ENCODE data around the gene ABHD12B. TPM values are rescaled to one million over a fixed set of nuclear protein-coding genes. Genes with fewer than 3 reads are reported as not detected.

Gene ABHD12B
- total and polyA plus RNA-seq, 10 donors = not detected

GRCh38 chr14:50897658-50898175 is 25.9 kb downstream of the ABHD12B start:
- no peak for DNase-seq
- Histone ChIP-seq H3K27ac (no peak overlapping the region), H3K27me3 (replicated peaks in 1 of 7) (no peaks in the 10 kb centered on the region), H3K4me3 (no peak overlapping the region), H3K9me3 (no peaks in the 10 kb centered on the region), H3K4me1 (no peaks in the 10 kb centered on the region), H3K36me3 (peaks cover 0 to 46% (median 0%) of the 10 kb centered on the region in 6 donors)
- TF ChIP-seq POLR2A (IDR thresholded peaks at IDR 0.05) (no peak), POLR2AphosphoS5 (IDR thresholded peaks at IDR 0.05) (no peak)
- TF ChIP-seq, protein P1, sequence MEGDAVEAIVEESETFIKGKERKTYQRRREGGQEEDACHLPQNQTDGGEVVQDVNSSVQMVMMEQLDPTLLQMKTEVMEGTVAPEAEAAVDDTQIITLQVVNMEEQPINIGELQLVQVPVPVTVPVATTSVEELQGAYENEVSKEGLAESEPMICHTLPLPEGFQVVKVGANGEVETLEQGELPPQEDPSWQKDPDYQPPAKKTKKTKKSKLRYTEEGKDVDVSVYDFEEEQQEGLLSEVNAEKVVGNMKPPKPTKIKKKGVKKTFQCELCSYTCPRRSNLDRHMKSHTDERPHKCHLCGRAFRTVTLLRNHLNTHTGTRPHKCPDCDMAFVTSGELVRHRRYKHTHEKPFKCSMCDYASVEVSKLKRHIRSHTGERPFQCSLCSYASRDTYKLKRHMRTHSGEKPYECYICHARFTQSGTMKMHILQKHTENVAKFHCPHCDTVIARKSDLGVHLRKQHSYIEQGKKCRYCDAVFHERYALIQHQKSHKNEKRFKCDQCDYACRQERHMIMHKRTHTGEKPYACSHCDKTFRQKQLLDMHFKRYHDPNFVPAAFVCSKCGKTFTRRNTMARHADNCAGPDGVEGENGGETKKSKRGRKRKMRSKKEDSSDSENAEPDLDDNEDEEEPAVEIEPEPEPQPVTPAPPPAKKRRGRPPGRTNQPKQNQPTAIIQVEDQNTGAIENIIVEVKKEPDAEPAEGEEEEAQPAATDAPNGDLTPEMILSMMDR (IDR thresholded peaks at IDR 0.05 in 8 of 11, conservative IDR thresholded peaks at IDR 0.05 in 3 of 11) = no peak
- 83 to 93% (median 90%) methylated on average over 6 of the region's 6 CpGs for WGBS, 5 donors
- intact Hi-C loops (cut with DNase I; ENCODE audit: low total_unique reads) = no loop called here

DNA sequence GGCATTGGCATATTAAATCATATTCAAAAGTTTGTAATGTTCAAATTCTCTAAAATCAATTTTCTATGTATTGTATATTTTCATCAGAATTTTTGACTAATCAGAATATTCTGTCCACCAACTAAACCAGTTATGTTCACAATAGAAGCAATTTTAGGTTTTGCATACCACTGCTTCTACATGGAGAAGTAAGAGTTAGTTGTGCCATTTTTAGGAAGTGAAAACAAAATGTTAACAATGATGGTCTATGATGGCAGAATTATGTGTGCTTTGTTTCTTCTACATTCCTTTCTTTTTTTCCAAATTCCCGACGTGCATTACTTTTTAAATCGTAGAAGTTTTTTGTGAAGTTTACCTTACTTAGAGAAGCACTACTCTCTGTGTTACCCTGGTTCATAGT is 29.5 kb downstream of the ABHD12B start:
- DNase-seq = no peak
- intact Hi-C loops (cut with DNase I; ENCODE audit: low total_unique reads) = no loop called here
- WGBS, 5 donors = 88 to 94% (median 90%) methylated on average over 3 of the region's 3 CpGs
- no peak overlapping the region for H3K4me3 ChIP-seq
- H3K27me3 ChIP-seq (replicated peaks in 1 of 7) = no peaks in the 10 kb centered on the region
- H3K27ac ChIP-seq = no peak overlapping the region
- TF ChIP-seq POLR2AphosphoS5 (IDR thresholded peaks at IDR 0.05) = no peak
- TF ChIP-seq, protein P1 (IDR thresholded peaks at IDR 0.05 in 8 of 11, conservative IDR thresholded peaks at IDR 0.05 in 3 of 11) = no peak
- no peak for TF ChIP-seq POLR2A (IDR thresholded peaks at IDR 0.05)
- peaks cover 0 to 81% (median 0%) of the 10 kb centered on the region in 6 donors for H3K36me3 ChIP-seq
- H3K9me3 ChIP-seq = peaks cover 0 to 7% (median 0%) of the 10 kb centered on the region in 8 donors
- H3K4me1 ChIP-seq = no peaks in the 10 kb centered on the region

DNA sequence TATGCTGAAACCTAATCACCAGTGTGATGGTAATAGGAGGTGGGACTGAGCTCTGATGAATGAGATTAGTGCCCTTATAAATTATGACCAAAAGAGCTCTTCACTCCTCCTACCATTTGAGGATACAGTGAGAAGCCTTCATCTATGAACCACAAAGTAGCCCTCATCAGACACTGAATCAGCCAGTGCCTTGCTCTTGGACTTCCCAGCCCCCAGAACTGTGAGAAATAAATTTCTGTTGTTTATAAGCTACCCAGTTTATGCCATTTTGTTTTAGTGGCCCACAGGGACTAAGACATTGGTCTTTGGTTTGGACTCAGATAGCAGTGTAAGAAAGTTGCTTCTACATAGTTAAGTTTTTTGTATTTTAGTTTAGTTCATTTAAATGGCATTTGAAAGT is 32.9 kb downstream of the ABHD12B start:
- no peak for DNase-seq
- Histone ChIP-seq H3K4me1 (no peaks in the 10 kb centered on the region), H3K4me3 (no peak overlapping the region), H3K27ac (no peak overlapping the region), H3K36me3 (peaks cover 0 to 95% (median 8%) of the 10 kb centered on the region in 6 donors), H3K27me3 (replicated peaks in 1 of 7) (no peaks in the 10 kb centered on the region), H3K9me3 (peaks cover 0 to 7% (median 0%) of the 10 kb centered on the region in 8 donors)
- intact Hi-C loops (cut with DNase I; ENCODE audit: low total_unique reads) = no loop called here
- no peak for TF ChIP-seq POLR2A (IDR thresholded peaks at IDR 0.05)
- TF ChIP-seq POLR2AphosphoS5 (IDR thresholded peaks at IDR 0.05) = no peak

DNA sequence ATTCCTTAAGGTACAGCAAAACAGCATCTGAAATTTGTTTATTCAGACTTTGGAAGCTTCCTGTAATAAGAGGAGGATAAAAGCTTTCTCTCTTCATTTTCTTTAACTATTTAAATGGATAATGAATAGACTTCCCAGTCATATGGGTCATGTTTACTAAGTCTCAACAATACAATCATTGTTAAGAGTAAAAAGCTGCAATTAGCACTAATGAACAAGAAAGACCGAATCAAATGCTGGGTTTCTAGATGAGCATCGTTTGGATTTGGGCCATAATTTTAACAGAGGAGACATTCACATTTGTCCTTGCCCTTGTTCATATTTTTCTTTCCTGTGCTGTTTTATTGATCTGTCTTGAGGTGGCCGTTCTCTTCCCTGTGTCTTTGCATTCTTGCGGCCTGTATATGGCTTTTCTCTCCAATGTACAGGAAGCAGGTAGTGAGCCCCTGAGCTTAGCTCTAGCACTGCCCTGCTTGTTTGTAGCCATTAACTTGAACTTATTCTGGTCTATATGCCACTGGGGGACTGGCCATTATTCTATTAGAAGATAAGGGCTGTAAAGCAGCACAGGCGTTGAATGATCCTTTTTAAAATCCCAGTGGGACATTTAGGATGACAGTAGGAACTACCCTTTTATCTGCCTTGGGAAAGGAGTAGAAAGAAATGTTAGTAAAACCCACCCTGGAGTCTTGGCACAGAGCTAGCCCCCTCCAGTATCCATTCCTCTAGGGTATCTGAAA is 34.6 kb downstream of the ABHD12B start:
- H3K36me3 ChIP-seq = peaks cover 0 to 98% (median 23%) of the 10 kb centered on the region in 6 donors

More for the DNA sequence above, 34.6 kb downstream of the ABHD12B start:
- H3K27me3 ChIP-seq (replicated peaks in 1 of 7) = no peaks in the 10 kb centered on the region
- intact Hi-C loops (cut with DNase I; ENCODE audit: low total_unique reads) = no loop called here
- no peak for TF ChIP-seq POLR2A (IDR thresholded peaks at IDR 0.05)
- TF ChIP-seq, protein P1 (IDR thresholded peaks at IDR 0.05 in 8 of 11, conservative IDR thresholded peaks at IDR 0.05 in 3 of 11) = no peak
- TF ChIP-seq POLR2AphosphoS5 (IDR thresholded peaks at IDR 0.05) = no peak
- H3K9me3 ChIP-seq = peaks cover 0 to 7% (median 0%) of the 10 kb centered on the region in 8 donors
- no peak overlapping the region for H3K27ac ChIP-seq
- H3K4me3 ChIP-seq = no peak overlapping the region
- no peak for DNase-seq
- 87 to 91% (median 89%) methylated on average over 5 of the region's 5 CpGs for WGBS, 5 donors
- H3K4me1 ChIP-seq = no peaks in the 10 kb centered on the region

Measured in spleen (tissue), 11 donors.